Vagina (tissue), 2 donors: Measurements from ENCODE around the gene SWAP70. TPM values are rescaled to one million over a fixed set of nuclear protein-coding genes. Genes with fewer than 3 reads are reported as not detected.
A peak's percentile ranks its signal among the peaks of the same experiment; 100 is the strongest.

Experiments
- DNase-seq, 2 donors: peaks; one replicate each; pipeline ENCODE4 v3.0.0-alpha.2; 2017; ENCODE audit errors: extremely low spot score in 2 of 2
- H3K27ac ChIP-seq: fragments of 200-600 bp; sonication (generic); one replicate; pipeline ENCODE4 v1.5.1; 2019
- H3K27me3 ChIP-seq: fragments of 200-600 bp; sonication (generic); one replicate; pipeline ENCODE4 v1.5.1; 2019
- H3K36me3 ChIP-seq, 2 donors: fragments of 200-600 bp; sonication (generic); one replicate each; pipeline ENCODE4 v1.5.1; 2017 to 2019
- H3K4me1 ChIP-seq: fragments of 200-600 bp; sonication (generic); one replicate; pipeline ENCODE4 v1.5.1; 2019
- H3K4me3 ChIP-seq, 2 donors: fragments of 200-600 bp; sonication (generic); 1 replicate in 1 of 2; 2 replicates in 1 of 2; pipeline ENCODE4 v1.5.1; 2016 to 2019
- H3K9me3 ChIP-seq: fragments of 200-600 bp; sonication (generic); one replicate; pipeline ENCODE4 v1.5.1; 2019
- CTCF ChIP-seq, 3 experiments: fragments of 450-650 bp in 2 of 3; fragments of 200-600 bp in 1 of 3; sonication (generic) in 1 of 3; IDR thresholded peaks; one replicate each; pipeline ENCODE4 v1.5.1; 2017 to 2019; ENCODE audit warnings: antibody characterized with exemption in 3 of 3, mild to moderate bottlenecking in 2 of 3, moderate library complexity in 2 of 3
- POLR2A ChIP-seq, 2 donors: fragments of 450-650 bp; IDR thresholded peaks; one replicate each; pipeline ENCODE4 v1.6.1; 2017; ENCODE audit warnings: antibody characterized with exemption in 2 of 2, mild to moderate bottlenecking in 2 of 2, moderate library complexity in 2 of 2
- POLR2AphosphoS5 ChIP-seq, 2 donors: sonication (generic); formaldehyde crosslinking; IDR thresholded peaks; one replicate each; pipeline ENCODE4 v1.9.0; 2017; ENCODE audit warnings: antibody characterized with exemption in 2 of 2, mild to moderate bottlenecking in 2 of 2, low read depth in 1 of 2; ENCODE audit not compliant: insufficient read depth in 1 of 2
- intact Hi-C: fragments of 100-400 bp; cut with DNase I; formaldehyde crosslinking; loops from one replicate; pipeline ENCODE4 v1.15.1; 2023
- total RNA-seq: library from RNA; depleted of rRNA; stranded (reverse); fragments of >200 nt; gene quantifications from one replicate; pipeline ENCODE4 v1.2.3, GENCODE V29; 2016

The SWAP70 gene
- total RNA-seq, 1 donor from 2014 or later, result 32.2 TPM

GRCh38 chr11:9645881-9646280 lies 18.0 kb upstream of the SWAP70 start:
- H3K27me3 ChIP-seq, result no peaks in the 10 kb centered on the region
- TF ChIP-seq POLR2A (IDR thresholded peaks at IDR 0.05) (no peak), CTCF (IDR thresholded peaks at IDR 0.05) (no peak), POLR2AphosphoS5 (IDR thresholded peaks at IDR 0.05; ENCODE audit: insufficient read depth in 1 of 2, low read depth in 1 of 2) (no peak)
- no peaks in the 10 kb centered on the region for H3K36me3 ChIP-seq
- H3K9me3 ChIP-seq, result no peaks in the 10 kb centered on the region
- no peak overlapping the region for H3K27ac ChIP-seq
- H3K4me3 ChIP-seq, result no peak overlapping the region
- intact Hi-C loops, result no loop called here
- DNase-seq, result no peak
- H3K4me1 ChIP-seq, result no peaks in the 10 kb centered on the region

DNA sequence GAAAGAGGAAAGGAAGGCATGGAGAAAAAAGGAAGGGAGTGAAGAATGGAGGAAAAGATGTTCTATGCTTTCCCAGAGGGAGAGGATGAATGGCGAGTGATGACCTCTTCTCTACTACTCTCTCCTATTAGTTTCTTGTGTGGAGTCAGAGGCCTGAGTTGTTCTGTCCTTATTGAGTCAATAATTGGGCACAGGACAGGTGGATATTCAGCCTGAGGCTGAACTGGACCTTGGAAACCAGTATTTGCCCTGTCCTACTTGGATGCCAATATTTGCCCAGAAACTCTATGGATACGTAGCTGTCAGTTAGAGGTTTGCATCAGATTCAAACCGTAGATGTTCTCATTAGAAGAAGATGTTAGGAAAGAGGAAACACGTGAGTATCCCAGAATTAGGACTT lies 17.6 kb upstream of the SWAP70 start:
- DNase-seq, result peak in 1 of 2 donors; percentile 11
- intact Hi-C loops, result no loop called here
- Histone ChIP-seq H3K4me1 (no peaks in the 10 kb centered on the region), H3K36me3 (no peaks in the 10 kb centered on the region), H3K27ac (no peak overlapping the region), H3K9me3 (no peaks in the 10 kb centered on the region), H3K27me3 (no peaks in the 10 kb centered on the region), H3K4me3 (no peak overlapping the region)
- TF ChIP-seq POLR2AphosphoS5 (IDR thresholded peaks at IDR 0.05; ENCODE audit: insufficient read depth in 1 of 2, low read depth in 1 of 2) (no peak), CTCF (IDR thresholded peaks at IDR 0.05) (no peak), POLR2A (IDR thresholded peaks at IDR 0.05) (no peak)

DNA sequence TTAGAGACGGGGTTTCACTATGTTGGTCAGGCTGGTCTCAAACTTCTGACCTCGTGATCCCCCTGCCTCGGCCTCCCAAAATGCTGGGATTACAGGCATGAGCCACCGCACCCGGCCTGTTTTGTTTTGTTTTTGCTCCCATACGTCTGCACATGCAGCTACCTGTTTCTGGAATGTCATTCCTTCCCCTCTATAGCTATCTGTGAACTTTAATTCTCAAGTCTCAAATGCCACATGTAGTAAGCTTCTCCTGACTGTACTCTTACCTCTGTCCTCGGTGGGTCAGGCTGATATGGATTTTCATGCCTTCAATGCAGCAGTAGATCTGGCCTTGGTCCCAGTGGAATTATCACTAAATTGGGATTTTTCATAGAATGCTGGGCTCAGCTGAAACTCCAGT lies 12.4 kb upstream of the SWAP70 start:
- Histone ChIP-seq H3K4me3 (no peak overlapping the region), H3K27me3 (no peaks in the 10 kb centered on the region), H3K9me3 (no peaks in the 10 kb centered on the region), H3K4me1 (no peaks in the 10 kb centered on the region), H3K36me3 (no peaks in the 10 kb centered on the region), H3K27ac (no peak overlapping the region)
- peak in 1 of 2 donors; percentile 32 for DNase-seq
- intact Hi-C loops, result no loop called here
- TF ChIP-seq POLR2A (IDR thresholded peaks at IDR 0.05), result no peak
- no peak for TF ChIP-seq POLR2AphosphoS5 (IDR thresholded peaks at IDR 0.05; ENCODE audit: insufficient read depth in 1 of 2, low read depth in 1 of 2)
- no peak for TF ChIP-seq CTCF (IDR thresholded peaks at IDR 0.05)

DNA sequence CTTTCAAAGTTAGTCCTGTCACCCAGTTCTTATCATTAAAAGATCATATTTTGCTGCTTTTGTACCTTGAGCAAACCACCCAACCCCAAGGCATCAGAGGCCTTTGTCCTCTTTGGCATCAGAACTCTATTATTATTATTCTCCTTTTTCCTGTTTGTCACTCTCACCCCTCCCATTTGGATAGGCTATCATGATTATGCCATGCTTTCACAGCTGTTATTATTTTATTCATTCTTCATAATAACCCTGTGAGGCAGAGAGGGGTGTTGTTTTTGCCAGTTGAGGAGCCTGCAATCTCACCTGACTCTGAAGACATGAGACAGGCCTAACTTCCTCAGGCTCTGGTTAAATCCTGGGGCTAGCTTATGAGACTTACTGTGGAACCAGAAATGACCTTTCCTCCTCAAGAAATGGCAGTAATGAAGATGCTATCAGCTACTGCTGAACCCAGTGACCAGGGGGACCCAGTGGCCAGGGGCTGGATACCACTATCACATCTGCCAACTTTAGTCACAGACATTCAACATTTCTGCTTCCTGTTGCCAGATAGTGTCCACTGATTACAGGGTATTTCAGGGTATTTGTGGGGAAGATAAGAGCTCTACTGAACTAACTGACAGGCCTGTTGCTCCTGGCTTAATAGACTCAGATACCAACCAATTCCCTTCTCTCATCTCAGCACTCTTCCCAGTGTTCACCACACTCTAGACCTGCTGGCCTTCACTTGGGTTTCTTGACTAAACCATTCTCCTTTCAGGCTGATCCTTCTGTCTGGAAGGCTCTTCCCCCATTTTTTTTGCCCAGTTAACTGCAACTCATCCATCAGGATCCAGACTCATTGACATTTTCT lies 11.8 kb upstream of the SWAP70 start:
- no peaks in the 10 kb centered on the region for H3K36me3 ChIP-seq
- TF ChIP-seq POLR2AphosphoS5 (IDR thresholded peaks at IDR 0.05; ENCODE audit: insufficient read depth in 1 of 2, low read depth in 1 of 2) (no peak), POLR2A (IDR thresholded peaks at IDR 0.05) (no peak), CTCF (IDR thresholded peaks at IDR 0.05) (no peak)
- no peak overlapping the region for H3K27ac ChIP-seq
- H3K4me3 ChIP-seq, result no peak overlapping the region
- no peaks in the 10 kb centered on the region for H3K4me1 ChIP-seq
- peak in 1 of 2 donors; percentile 58 for DNase-seq
- intact Hi-C loops, result no loop called here
- no peaks in the 10 kb centered on the region for H3K27me3 ChIP-seq
- no peaks in the 10 kb centered on the region for H3K9me3 ChIP-seq

GRCh38 chr11:9653871-9654270 lies 10.0 kb upstream of the SWAP70 start:
- no peaks in the 10 kb centered on the region for H3K9me3 ChIP-seq
- H3K4me3 ChIP-seq, result no peak overlapping the region
- no peaks in the 10 kb centered on the region for H3K4me1 ChIP-seq
- no peak overlapping the region for H3K27ac ChIP-seq
- no peaks in the 10 kb centered on the region for H3K36me3 ChIP-seq
- intact Hi-C loops, result no loop called here
- no peak for TF ChIP-seq CTCF (IDR thresholded peaks at IDR 0.05)
- TF ChIP-seq POLR2A (IDR thresholded peaks at IDR 0.05), result no peak
- no peak for TF ChIP-seq POLR2AphosphoS5 (IDR thresholded peaks at IDR 0.05; ENCODE audit: insufficient read depth in 1 of 2, low read depth in 1 of 2)
- DNase-seq, result no peak
- no peaks in the 10 kb centered on the region for H3K27me3 ChIP-seq
